Transverse colon (tissue), 4 donors: Measurements from ENCODE around the gene PLEKHG4B. TPM values are rescaled to one million over a fixed set of nuclear protein-coding genes. Genes with fewer than 3 reads are reported as not detected.

Source experiments
- DNase-seq: peaks from one replicate; pipeline ENCODE4 v3.0.0-alpha.2; 2019
- H3K27ac ChIP-seq, 4 donors: fragments of 200-600 bp; sonication (generic); 2 replicates each; pipeline ENCODE4 v1.5.1; 2016 to 2018; ENCODE audit warnings: inconsistent platforms in 4 of 4
- H3K27me3 ChIP-seq: fragments of 200-600 bp; sonication (generic); 2 replicates; pipeline ENCODE4 v1.5.1; 2017; ENCODE audit warnings: inconsistent platforms
- H3K36me3 ChIP-seq, 4 donors: fragments of 200-600 bp; sonication (generic); 2 replicates each; pipeline ENCODE4 v1.5.1; 2017 to 2019; ENCODE audit warnings: inconsistent platforms in 4 of 4
- H3K4me1 ChIP-seq, 4 donors: fragments of 200-600 bp; sonication (generic); 2 replicates each; pipeline ENCODE4 v1.5.1; 2017 to 2020; ENCODE audit warnings: inconsistent platforms in 4 of 4
- H3K4me3 ChIP-seq, 4 donors: fragments of 200-600 bp; sonication (generic); 1 replicate in 1 of 4; 2 replicates in 3 of 4; pipeline versions ENCODE4 v1.5.1 to v1.6.1; 2017 to 2019; ENCODE audit warnings: inconsistent platforms in 4 of 4
- H3K9me3 ChIP-seq, 2 donors: fragments of 200-600 bp; sonication (generic); 2 replicates each; pipeline ENCODE4 v1.5.1; 2017 to 2019; ENCODE audit warnings: inconsistent platforms in 2 of 2
- CTCF ChIP-seq, 5 experiments: fragments of 200-600 bp in 3 of 5; fragments of 450-650 bp in 2 of 5; sonication (generic) in 3 of 5; IDR thresholded peaks; 1 replicate in 2 of 5; 2 replicates in 3 of 5; pipeline ENCODE4 v1.5.1; 2016 to 2017; ENCODE audit warnings: antibody characterized with exemption in 5 of 5, inconsistent platforms in 3 of 5, mild to moderate bottlenecking in 2 of 5, moderate library complexity in 1 of 5
- EP300 ChIP-seq: sonication (generic); formaldehyde crosslinking; IDR thresholded peaks from one replicate; pipeline ENCODE4 v1.6.1; 2017; ENCODE audit warnings: antibody characterized with exemption, low read depth
- POLR2A ChIP-seq: fragments of 450-650 bp; IDR thresholded peaks from one replicate; pipeline ENCODE4 v1.6.1; 2016; ENCODE audit warnings: antibody characterized with exemption, mild to moderate bottlenecking, moderate library complexity
- POLR2AphosphoS5 ChIP-seq, 3 donors: sonication (generic); formaldehyde crosslinking; IDR thresholded peaks; one replicate each; pipeline ENCODE4 v1.6.1; 2016; ENCODE audit warnings: antibody characterized with exemption in 3 of 3
- WGBS, 2 donors: methylation state at CpG; one replicate each; pipeline ENCODE4 v1.1.5; 2018; ENCODE audit warnings: low coverage in 1 of 2; 5-methylcytosine and 5-hydroxymethylcytosine counted together
- in situ Hi-C, 4 donors: fragments of 200-750 bp; cut with MboI; loops; one replicate each; pipeline versions ENCODE4 v1.15.0 to v1.15.1; 2017; ENCODE audit warnings: low sequenced_read_pairs in 3 of 4, low pct_ligation_motif_present in 1 of 4, low pct_unique_long_range_greater_than_20kb in 1 of 4
- intact Hi-C: fragments of 100-400 bp; cut with DNase I; formaldehyde crosslinking; loops from one replicate; pipeline ENCODE4 v1.15.1; 2023; ENCODE audit warnings: low total_unique reads
- total RNA-seq, 4 donors: library from RNA; depleted of rRNA; stranded (reverse); fragments of >200 nt; gene quantifications; one replicate each; pipeline ENCODE4 v1.1.0, GENCODE V29; 2016

PLEKHG4B gene
- total RNA-seq, 4 donors from 2014 or later, result under 0.01 to 0.40 (median under 0.01) TPM; not detected in 1

GRCh38 chr5:129820-130219 is 37.9 kb downstream of the PLEKHG4B start:
- TF ChIP-seq CTCF (IDR thresholded peaks at IDR 0.05) (no peak), POLR2AphosphoS5 (IDR thresholded peaks at IDR 0.05) (no peak), EP300 (no peak), POLR2A (no peak)
- no peaks in the 10 kb centered on the region for H3K36me3 ChIP-seq
- peaks cover 4% of the 10 kb centered on the region for H3K27me3 ChIP-seq
- no peak overlapping the region for H3K27ac ChIP-seq
- DNase-seq, result no peak
- intact Hi-C loops (no loop called here), in situ Hi-C loops (no loop called here)
- H3K9me3 ChIP-seq, result no peaks in the 10 kb centered on the region
- H3K4me3 ChIP-seq, result no peak overlapping the region
- H3K4me1 ChIP-seq, result no peaks in the 10 kb centered on the region

GRCh38 chr5:130601-131131 is 38.7 kb downstream of the PLEKHG4B start:
- intact Hi-C loops (no loop called here), in situ Hi-C loops (no loop called here)
- no peaks in the 10 kb centered on the region for H3K36me3 ChIP-seq
- 43 to 52% methylated on average over 2 to 4 of the region's 4 CpGs for WGBS, 2 donors
- no peak for TF ChIP-seq CTCF (IDR thresholded peaks at IDR 0.05)
- no peak for TF ChIP-seq EP300
- TF ChIP-seq POLR2A, result no peak
- no peak for TF ChIP-seq POLR2AphosphoS5 (IDR thresholded peaks at IDR 0.05)
- H3K27me3 ChIP-seq, result no peaks in the 10 kb centered on the region
- H3K27ac ChIP-seq, result no peak overlapping the region
- H3K4me3 ChIP-seq, result no peak overlapping the region
- H3K4me1 ChIP-seq, result no peaks in the 10 kb centered on the region
- H3K9me3 ChIP-seq, result no peaks in the 10 kb centered on the region
- DNase-seq, result no peak

- H3K36me3 ChIP-seq, result no peaks in the 10 kb centered on the region
- in situ Hi-C loops, result no loop called here
- TF ChIP-seq CTCF (IDR thresholded peaks at IDR 0.05), result no peak
- TF ChIP-seq EP300, result no peak
- no peak for TF ChIP-seq POLR2AphosphoS5 (IDR thresholded peaks at IDR 0.05)
- no peak for TF ChIP-seq POLR2A
Measured at GRCh38 chr5:136901-137300, 44.9 kb downstream of the PLEKHG4B start.

GRCh38 chr5:137741-138140 is 45.8 kb downstream of the PLEKHG4B start:
- TF ChIP-seq EP300 (no peak), POLR2A (no peak), CTCF (IDR thresholded peaks at IDR 0.05) (no peak), POLR2AphosphoS5 (IDR thresholded peaks at IDR 0.05) (no peak)
- in situ Hi-C loops (no loop called here), intact Hi-C loops (no loop called here)
- Histone ChIP-seq H3K9me3 (no peaks in the 10 kb centered on the region), H3K27ac (no peak overlapping the region), H3K27me3 (no peaks in the 10 kb centered on the region), H3K4me1 (no peaks in the 10 kb centered on the region), H3K36me3 (no peaks in the 10 kb centered on the region), H3K4me3 (no peak overlapping the region)
- WGBS, 2 donors, result 93% methylated on average over 15 of the region's 15 CpGs; no CpG with 5 or more reads in 1 of the 2 donors
- DNase-seq, result no peak

More at GRCh38 chr5:136901-137300, 44.9 kb downstream of the PLEKHG4B start:
- Histone ChIP-seq H3K9me3 (no peaks in the 10 kb centered on the region), H3K27me3 (no peaks in the 10 kb centered on the region), H3K27ac (no peak overlapping the region), H3K4me1 (no peaks in the 10 kb centered on the region), H3K4me3 (no peak overlapping the region)
- no peak for DNase-seq
- intact Hi-C loops, result no loop called here
- WGBS, 2 donors, result 62 to 70% methylated on average over 2 to 5 of the region's 5 CpGs
